ENCODE measurements around the gene OR4C6.

Gene OR4C6

DNA sequence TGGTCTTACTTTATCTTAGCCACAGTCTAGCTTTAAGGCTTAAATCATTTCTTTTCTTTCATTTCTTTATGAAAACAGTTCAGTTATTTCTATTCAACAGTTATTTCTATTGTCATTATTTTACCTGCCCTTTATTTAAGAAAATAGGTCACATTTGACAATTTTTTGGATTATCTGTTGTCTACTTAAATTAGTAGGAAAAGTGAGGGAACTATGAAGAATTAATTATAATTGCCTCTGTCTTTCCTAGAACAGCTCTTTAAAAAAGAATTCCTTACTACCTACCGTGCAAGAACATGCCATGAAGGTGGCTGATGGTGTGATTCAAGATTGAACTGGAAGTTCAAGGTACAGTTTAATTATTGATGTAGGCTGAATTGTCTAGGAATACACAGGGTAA, at the start of gene OR4C6:
Gene OR4C6 (plus strand): TSS at position 301 of the 400 bp plus-strand sequence. CDS start 2,966 bp downstream, outside the sequence.
- DNase-seq = no peak

DNA sequence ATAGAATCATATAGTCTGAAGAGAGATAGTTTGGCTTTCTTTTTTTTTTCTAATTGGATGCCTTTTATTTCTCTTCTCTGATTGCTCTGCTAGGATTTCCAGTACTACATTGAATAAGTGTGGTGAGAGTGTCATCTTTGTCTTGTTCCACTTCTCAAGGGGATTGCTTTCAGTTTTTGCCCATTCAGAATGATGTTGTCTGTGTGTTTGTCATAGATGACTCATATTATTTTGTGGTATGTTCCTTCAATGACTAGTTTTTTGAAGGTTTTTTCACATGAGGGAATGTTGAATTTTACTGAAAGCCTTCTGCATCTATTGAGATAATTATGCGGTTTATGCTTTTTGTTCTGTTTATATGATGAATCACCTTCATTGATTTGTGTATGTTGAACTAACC, 37.5 kb upstream of the OR4C6 start:
- no peak for DNase-seq

DNA sequence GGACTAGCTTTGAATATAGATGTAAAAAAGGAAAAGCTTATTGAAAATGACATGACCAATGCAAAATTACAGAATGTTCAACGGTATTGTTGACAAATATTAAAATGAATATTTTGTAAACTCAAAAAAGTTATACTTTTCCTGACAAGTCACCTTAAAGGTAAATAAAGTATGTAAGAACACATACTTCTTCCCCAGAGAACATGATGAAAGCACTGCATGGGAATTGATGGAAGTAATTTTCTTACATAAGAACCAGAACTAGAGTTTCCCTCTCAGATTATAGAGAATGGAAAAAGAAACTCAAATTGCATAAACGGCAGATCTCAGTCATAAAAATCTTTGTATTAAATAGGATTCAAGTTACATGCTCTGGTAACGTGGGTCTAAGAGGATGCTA, 27.2 kb upstream of the OR4C6 start, which contains the start of gene OR4P4:
Gene OR4P4 (plus strand): TSS at position 301 of the 400 bp plus-strand sequence.
- DNase-seq = no peak

DNA sequence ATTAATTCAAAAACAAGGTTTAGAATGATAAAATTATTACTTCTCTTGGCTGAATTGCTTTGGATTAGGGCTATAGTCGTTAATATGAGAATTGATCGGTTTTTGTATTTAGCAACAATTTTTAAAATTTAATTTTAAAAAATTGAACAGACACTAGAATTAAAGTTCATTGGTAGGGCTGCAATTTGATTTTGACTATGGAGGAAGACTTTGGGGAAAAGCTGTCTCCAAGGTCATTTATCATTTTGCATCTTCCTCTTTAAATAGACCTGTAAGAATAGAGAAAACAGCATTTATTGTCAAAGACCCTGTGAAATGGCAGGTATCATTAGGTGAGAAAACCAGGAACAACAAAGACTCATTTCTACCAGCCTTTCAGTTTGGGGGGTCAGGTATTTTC, 14.0 kb upstream of the OR4C6 start, which contains the start of gene OR4S2:
Gene OR4S2 (plus strand): TSS at position 301 of the 400 bp plus-strand sequence. CDS start 2,577 bp downstream, outside the sequence.
- no peak for DNase-seq

DNA sequence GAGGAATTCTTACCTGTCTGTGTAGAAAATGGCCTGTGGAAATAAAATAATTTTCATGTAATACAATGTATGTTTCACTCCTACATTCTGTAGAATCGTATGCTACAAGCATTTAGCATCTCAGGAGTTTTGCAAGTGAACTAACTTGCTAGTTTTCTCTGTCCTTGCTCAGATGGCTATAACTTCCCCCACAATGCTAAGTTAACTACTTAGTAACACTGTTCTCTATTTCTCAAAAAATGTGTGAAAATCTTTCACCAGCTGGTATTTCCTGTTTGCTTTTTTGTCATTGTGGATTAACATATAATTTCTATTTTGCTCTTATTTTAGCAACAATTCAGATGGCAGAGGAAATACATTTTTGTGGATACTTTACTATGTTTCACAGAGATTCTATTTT, 9.4 kb upstream of the OR4C6 start:
- no peak for DNase-seq

DNA sequence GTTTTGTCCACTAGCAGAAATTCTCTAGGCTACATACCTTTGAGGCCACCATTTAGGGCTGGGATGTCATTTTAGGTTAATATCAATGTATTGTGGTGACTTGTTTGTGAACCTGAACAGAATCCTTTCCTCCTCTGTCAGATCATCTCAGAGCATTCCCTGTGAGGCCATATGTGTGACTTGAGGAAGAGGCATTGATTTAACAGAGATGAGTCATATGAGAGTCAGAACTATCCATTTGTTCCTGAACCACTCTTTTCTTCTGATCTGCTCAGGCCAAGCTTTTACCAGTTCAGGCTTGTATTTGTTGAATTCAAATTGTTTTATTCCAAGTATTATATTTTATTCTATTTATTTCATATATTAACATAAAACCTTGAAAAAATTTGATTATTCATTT, 6.9 kb upstream of the OR4C6 start:
- no peak for DNase-seq

DNA sequence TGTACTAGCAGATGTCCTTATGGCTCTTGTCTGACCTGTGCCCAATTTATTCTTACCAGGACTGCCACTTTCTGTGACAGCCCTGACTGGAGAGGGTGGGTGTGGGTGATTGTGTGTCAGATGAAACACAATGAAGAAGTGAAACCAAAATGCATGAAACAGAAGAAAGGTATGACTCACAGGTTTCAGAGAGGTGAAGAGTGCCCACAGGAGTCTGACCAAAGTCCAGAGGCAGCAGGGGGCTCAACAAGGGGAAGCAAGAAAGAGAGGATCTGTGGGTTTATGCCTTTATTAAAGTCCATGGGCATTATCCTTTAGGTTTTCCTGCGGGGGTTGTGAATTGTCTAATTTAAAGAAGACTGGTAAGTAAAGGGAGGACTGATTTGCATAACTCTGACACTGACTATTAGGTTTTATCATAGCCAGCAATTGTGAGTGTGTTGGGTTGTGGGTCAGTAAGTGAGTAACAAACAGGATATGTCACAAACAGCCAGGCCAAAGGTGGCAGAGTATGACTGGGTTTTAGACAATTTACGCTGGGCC, 3.9 kb upstream of the OR4C6 start:
- DNase-seq = no peak

DNA sequence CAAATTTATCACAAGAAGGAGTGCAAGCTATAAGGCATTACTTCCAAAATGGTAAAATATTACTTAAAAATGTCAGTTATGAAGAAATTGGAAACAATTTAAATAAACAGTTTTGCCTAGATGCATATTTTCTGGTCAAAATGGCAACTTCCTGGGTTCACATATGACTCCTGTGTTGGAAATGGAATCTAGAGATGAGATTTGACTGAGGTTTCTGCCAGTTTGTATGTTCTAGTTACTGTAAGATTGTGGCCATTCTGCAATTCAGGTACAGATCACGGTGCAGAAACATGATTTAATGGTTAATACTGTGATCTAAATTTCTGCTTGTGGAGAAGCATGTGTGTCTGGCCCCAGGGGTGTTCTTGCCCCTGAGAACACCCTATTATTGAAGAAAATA, 3.4 kb upstream of the OR4C6 start:
- DNase-seq = no peak

DNA sequence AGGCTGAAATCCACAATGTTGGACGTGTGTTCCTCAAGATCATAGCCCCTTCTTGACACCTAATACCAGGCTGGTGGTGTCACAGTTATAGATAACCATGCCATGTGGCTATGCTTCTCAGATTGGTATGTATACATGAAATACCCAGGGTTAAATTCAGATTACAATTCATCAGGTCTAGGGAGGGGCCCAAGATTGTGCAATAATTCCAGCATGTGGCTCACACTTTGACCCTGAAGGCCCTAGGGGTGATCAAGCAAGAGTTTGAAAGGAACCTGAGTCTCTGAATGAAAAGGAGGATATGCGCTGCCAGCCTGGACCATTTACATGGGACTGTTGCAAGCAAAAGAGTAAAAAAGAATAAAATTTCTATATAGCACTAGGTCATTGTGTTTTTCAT, 7.4 kb downstream of the OR4C6 start:
- no peak for DNase-seq

DNA sequence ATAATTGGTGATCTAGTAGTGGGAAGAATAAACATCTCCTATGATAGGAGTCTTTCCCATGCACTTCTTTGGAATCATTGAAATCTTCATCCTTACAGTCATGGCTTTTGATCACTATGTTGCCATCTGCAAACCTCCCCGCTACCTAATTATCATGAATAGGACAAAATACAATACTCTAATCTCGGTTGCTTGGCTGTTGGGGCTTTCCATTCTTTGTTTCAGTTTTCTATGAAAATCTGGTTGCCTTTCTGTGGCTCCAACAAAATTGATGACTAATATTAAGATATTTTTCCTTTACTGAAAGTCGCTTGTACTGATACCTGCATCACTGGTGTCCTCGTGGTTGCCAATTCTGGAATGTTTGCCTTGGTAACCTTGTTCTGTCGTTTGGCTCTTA, 11.9 kb downstream of the OR4C6 start:
- no peak for DNase-seq

DNA sequence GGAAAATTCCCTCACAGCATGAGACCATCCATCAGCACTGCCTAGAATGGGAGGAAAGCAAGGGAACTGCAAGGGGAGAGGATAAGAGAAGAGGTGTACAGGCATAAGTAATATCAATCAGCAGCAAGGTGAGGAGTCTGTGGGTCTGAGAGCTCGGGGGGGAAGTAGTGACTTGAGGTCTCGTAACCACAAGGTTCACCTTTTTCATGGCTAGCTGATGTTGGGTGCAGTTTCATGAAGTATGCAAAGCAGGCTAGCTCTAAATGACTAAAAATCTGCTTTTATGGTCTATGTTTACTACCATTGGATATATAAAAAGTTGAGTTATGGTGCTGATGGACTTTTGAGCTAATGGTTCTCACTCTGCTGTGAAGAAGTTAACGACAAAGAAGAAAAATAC, 35.8 kb downstream of the OR4C6 start:
- no peak for DNase-seq

DNA sequence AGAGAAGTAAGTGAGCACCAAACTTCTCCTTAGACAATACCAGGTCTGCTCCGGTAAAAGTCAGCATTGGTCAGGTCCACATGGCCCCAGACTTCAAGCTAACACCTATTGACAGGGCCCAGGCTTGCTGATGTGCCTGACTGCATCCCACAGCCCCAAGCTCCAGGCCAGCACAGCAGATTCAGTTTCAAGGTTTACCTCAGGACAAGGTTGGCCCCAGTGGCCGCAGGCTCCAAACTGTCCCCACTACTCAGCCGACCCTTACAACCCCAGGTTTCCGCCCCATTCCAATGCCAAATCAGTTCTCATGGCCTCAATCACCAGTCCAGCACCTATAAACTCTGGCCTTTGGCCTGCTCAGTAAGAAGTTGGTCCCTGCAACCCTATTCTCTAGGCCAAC, 39.4 kb downstream of the OR4C6 start:
- DNase-seq = no peak

DNA sequence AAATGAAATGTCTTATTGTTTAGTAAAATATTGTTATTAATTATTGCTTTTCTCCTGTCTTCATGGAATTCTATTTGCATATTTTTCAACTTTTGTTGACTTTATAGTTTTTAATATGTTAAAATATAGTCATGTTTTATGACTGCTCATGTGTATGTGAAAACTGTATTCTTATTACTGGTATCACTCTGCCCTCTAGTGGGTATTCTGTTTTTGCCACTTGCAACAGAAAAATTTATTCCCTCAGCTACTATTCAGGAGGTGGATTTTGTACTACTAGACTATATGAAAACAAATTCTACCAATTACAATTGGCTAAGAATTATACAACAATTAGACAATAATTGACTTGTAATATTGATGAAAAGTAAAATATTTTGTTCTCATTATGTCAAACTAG, 45.0 kb downstream of the OR4C6 start:
- no peak for DNase-seq

DNA sequence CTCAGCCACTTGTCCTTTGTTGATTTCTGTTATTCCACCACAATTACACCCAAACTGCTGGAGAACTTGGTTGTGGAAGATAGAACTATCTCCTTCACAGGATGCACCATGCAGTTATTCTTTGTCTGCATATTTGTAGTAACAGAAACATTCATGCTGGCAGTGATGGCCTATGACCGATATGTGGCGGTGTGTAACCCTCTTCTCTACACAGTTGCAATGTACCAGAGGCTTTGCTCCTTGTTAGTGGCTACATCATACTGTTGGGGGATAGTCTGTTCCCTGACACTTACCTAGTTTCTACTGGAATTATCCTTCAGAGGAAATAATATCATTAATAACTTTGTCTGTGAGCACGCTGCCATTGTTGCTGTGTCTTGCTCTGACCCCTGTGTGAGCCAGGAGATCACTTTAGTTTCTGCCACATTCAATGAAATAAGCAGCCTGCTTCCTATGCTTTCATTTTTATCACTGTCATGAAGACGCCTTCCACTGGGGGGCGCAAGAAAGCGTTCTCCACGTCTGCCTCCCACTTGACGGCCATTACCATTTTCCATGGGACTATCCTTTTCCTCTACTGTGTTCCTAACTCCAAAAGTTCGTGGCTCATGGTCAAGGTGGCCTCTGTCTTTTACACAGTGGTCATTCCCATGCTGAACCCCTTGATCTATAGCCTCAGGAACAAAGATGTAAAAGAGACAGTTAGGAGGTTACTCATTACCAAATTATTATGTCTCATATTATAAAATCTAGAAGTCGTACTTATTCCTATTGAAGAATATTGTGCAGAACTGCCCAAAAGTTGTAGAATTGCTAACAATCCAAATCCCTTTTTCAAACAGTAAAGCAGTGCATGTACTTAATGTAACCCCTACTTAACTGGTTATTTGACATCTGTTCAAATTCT, 53.2 kb downstream of the OR4C6 start:
- DNase-seq = no peak

Measured in stimulated activated naive CD4-positive, alpha-beta T cell treated with Interleukin-2 at 50 U/mL for 16 hours (primary cell).